H54 (cell line): Measurements from ENCODE around the gene RNF19B.
A peak's percentile ranks its signal among the peaks of the same experiment; 100 is the strongest.
"Not testable (repeated sequence)": the region's sequence is repeated elsewhere in the genome, so short reads cannot be mapped to it uniquely, and the experiment has no call there.

Experiments
- DNase-seq: peaks from one replicate; pipeline ENCODE4 v3.0.0; 2011; ENCODE audit warnings: low spot score, mixed read lengths; ENCODE audit not compliant: insufficient read length
- FAIRE-seq: peaks from 3 replicates; lab custom pipeline; 2011; peaks lifted over from hg19 to GRCh38; lab: Jason Lieb, UNC
- POLR2A ChIP-seq: IDR thresholded peaks from 2 replicates; pipeline ENCODE4 v1.6.1; 2011; ENCODE audit warnings: low read depth, mild to moderate bottlenecking, low read length

Gene RNF19B

DNA sequence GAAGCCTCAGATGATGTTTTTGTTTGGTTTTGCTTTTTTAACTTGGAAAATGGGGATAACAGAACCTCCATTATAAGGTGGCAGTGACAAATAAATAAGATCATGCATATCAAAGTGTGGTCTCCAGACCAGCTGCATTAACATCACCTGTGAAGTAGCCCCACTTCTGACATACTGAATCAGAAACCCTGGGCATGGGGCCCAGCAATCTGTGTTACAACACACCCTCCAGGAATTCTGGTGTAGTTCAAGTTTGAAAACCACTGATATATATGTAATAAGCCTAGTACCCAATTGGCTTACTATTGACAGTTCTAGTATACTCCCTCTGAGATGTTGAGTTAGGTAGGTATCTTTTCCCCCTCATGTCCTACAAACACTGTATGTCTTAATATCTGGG, 24.1 kb upstream of the RNF19B start:
- DNase-seq (no peak), FAIRE-seq (no peak)
- TF ChIP-seq POLR2A: no peak

DNA sequence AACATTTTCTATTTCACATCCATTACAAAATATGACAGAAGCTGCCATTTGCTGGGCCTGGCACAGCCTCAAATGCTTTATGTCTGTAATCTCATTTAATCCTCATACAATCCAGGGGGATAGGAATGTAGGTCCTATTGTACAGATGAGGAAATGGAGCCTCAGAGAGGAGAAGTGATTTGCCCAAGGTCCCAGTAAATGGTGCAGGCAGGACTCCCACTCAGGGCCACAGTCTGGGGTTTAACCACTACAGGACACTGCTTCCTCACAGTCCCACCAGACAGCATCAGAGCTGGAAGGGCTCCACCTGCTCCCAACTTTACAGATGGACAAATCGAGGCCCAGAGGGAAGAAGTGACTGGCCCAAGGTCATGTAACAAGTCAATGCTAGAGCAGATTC, 20.6 kb upstream of the RNF19B start:
- DNase-seq (no peak), FAIRE-seq (no peak)
- no peak for TF ChIP-seq POLR2A

DNA sequence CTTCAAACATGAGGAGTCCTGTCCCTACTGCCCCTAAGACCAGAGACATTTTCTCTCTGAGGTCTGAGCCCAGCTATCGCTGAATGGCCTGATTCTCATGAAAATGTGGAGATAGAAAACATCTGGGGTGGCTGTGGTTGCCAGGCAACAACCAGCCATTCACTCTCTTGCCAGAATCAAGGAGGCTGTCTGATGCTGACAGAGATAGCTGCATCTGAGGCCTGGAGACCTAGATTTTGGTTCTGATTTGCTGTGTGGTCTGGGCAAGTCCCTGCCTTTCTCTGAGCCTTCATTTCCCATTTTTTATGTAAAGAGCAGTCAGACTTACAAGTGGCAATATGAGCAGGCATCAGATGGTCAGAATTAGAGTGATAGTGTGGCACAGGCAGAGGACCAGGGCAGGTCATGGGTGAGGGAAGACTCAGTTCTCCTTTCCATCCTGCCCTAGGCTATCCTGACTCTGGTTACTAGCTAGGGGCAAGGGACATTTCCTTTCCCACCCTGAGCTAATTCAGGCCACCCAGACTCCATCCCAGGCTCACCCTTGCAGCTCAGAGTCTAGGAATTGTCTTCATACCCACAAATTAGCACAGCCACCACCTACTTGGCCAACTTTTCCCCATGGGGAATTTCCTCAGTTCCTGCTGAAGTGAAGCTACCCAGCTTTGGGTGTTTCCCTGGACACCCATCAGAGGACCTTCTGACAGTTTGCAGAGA, 20.0 kb upstream of the RNF19B start:
- FAIRE-seq: no peak
- no peak for DNase-seq
- no peak for TF ChIP-seq POLR2A

DNA sequence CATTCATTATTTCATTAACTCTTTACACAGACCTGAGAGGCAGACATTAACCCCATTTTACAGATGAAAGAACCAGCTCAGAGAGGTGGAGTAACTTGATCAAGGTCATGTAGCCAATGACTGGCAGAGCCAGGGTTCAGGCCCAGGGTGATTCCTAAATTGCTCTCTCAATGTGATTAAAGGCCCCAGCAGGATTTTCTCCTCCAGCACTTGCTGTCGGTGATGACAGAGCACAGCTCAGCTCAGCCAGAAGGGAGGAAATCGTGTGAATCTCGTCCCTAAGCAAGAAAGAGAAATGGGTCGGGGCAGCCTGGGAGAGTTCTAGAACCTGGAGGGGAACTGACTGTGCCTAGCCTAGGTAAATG, 19.5 kb upstream of the RNF19B start:
- FAIRE-seq (no peak), DNase-seq (no peak)
- no peak for TF ChIP-seq POLR2A

DNA sequence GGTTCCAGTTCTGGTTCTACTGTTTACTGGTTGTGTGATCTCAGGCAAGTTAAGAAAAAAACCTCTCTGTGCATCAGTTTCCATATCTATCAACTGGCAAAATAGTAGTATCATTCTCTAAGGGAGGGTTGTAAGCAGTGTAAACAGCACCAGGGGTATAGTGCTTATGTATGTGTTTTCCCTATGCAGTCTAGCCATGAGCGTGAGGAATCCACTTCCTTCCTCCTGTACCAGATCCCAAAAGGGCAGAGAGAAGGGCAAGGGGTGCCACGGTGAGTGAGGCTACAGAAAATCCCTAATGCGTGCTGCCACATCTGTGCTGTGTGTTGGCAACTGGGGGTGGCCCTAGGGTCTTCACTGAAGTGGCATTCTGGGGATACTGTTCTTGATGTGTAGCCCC, 18.4 kb upstream of the RNF19B start:
- no peak for DNase-seq
- no peak for TF ChIP-seq POLR2A
- FAIRE-seq: no peak

DNA sequence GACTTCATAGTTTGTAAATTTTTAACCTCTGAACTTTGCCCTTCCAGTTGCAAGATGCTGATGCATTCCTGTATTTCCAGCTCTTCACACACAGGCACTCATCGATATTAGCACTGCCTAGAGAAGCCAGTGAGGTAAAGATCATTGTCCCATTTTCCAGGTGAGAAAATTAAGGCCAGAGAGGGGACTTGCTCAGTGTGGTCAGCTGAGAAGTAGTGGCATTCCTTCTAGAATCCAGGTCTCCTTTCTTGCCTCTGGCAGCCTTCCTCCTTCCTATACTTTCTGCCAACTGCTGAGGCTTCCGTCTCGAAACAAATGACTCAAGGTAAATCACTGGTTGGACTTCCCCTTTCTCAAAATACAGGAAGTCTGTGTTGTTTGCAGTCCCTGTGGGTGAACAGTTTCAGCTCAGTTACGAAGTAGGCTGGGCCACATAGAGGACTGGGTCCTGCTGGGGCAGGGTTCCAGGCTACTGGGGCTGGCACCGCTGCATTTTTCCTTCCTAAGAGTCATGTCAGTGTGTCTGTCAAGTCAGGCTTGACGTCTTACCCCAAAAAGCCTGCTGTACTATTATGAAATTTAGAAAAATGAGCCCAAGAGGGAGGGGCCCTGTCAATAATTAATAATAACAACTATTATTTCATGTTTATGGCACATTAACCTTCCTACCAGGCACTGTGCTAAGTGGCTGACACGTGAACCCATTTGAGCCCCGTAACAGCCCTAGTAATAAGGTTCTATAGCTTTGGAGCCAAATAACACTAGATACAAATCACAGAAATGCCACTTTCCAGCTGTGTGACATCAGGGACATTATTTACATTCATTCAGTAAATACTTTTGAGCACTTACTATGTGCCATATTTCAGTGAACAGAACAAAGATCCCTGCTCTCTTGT, 16.6 kb upstream of the RNF19B start:
- FAIRE-seq (peak; percentile 88), DNase-seq (peak; percentile 77)
- TF ChIP-seq POLR2A: no peak

DNA sequence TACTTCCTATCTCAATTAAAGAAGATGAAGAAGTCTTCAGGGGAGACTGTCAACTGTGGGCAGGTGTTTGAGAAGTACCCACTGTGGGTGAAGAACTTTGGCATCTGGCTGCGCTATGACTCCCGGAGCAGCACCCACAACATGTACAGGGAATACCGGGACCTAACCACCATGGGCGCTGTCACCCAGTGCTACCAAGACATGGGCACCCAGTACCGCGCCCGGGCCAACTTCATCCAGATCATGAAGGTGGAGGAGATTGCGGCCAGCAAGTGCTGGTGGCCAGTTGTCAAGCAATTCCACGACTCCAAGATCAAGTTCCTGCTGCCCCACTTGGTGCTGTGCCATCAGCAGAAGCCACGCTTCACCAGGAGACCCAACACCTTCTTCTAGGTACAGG, 15.5 kb upstream of the RNF19B start:
- no peak for TF ChIP-seq POLR2A
- no peak for DNase-seq

DNA sequence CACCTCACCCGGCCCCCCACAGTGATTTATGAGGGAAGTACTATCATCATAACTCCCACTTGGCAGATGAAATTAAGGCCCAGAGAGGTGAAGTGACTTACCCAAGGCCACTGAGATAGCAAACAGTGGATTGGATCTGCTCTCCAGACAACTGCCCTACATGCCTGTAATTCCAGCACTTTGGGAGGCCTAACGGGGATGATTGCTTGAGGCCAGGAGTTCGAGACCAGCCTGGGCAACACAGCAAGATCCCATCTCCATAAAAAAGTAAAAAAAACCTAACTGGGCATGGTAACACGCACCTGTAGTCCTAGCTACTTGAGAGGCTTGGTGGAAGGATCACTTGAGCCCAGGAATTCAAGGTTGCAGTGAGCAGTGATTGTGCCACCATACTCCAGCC, 14.2 kb upstream of the RNF19B start:
- DNase-seq (no peak), FAIRE-seq (no peak)
- TF ChIP-seq POLR2A: no peak

More for the DNA sequence above, 15.5 kb upstream of the RNF19B start:
- no peak for FAIRE-seq

DNA sequence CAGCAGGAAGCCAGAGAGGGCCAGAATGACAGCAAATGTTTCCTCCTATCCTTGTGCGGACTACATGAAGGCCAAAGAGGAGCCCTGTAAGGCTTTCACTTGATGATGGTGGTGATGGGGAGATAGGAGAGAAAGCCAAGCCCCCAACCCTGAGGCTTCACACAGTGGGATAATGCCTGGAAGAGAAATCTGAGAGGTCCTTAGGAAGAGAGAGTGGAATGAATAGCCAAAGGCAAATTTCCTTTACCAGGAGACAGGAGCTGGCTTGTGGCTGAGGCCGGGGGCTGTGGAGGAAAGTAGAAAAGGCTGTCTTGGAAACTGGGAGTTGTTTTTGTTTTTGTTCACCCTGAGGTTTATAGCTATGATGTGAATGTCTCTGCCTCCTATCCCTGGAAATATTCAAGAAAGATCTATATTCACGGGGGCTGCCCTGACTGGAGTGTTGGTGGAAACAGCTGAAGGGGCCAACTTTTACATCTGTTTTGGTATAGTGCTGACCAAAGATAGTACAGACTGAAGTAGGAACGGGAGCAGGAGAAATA, 13.0 kb upstream of the RNF19B start:
- no peak for TF ChIP-seq POLR2A
- FAIRE-seq: no peak
- DNase-seq: no peak

DNA sequence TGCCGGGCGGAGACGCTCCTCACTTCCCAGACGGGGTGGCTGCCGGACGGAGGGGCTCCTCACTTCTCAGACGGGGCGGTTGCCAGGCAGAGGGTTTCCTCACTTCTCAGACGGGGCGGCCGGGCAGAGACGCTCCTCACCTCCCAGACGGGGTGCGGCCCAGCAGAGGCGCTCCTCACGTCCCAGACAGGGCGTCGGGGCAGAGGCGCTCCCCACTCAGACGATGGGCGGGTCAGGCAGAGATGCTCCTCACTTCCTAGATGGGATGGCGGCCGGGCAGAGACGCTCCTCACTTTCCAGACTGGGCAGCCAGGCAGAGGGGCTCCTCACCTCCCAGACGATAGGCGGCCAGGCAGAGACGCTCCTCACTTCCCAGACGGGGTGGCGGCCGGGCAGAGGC, 10.4 kb upstream of the RNF19B start:
- FAIRE-seq: not testable (repeated sequence)

DNA sequence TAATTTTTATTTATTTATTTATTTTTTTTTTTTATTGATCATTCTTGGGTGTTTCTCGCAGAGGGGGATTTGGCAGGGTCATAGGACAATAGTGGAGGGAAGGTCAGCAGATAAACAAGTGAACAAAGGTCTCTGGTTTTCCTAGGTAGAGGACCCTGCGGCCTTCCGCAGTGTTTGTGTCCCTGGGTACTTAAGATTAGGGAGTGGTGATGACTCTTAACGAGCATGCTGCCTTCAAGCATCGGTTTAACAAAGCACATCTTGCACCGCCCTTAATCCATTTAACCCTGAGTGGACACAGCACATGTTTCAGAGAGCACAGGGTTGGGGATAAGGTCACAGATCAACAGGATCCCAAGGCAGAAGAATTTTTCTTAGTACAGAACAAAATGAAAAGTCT, 8.8 kb upstream of the RNF19B start:
- DNase-seq, FAIRE-seq: not testable (repeated sequence)

More for the DNA sequence above, 10.4 kb upstream of the RNF19B start:
- not testable (repeated sequence) for DNase-seq

DNA sequence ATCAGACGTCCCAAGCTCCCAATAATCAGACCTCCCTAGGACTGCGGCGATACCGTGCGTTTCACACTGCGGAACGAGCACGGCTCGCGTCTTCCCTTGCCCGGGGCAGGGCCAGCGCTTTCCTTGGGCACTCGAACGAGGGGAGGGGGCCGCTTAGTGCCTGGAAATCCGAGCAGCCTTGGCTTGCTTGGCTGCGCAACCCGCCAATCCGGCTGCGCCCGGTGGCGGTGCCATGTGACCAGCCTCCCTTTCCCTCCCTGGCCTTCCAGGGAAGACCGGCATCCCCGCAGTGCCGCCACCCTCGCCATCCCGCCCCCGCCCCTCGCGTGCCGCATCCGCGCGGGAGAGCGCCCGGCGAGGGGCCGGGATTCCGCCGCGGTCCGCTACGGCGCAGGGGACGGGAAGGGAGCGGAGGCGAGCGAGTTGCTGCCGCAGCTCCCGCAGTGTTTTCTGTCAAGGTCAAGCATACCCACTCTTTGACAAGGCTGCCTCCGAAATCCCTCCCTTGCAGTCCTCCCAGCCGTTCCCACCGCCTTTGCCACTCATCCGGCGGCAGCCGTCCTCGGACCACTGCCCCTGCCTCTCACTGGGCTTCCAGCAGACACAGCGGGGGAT, 8.3 kb upstream of the RNF19B start:
- no peak for FAIRE-seq
- no peak for DNase-seq
- 0 out of 2 replicates have a peak, but pooled peaks have one; percentile 11 for TF ChIP-seq POLR2A

DNA sequence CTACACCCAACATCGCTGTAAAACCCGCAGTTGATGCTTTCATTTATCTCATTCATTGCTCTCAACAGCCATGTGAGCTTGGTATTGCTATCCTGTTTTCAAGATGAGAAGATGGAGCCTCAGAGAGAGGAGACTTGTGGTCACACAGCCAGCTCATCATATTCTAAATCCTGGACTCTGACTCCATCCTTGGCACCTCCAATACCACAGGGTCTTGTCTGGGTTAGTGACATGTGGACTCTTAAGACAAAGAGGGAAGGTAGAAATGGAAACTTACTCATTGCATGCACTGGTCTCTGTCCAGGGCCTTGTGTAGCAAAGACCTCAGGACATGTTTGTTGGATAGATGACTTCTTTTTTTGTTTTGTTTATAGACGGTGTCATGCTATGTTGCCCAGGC, 7.0 kb upstream of the RNF19B start:
- no peak for TF ChIP-seq POLR2A
- FAIRE-seq: no peak
- DNase-seq: no peak

DNA sequence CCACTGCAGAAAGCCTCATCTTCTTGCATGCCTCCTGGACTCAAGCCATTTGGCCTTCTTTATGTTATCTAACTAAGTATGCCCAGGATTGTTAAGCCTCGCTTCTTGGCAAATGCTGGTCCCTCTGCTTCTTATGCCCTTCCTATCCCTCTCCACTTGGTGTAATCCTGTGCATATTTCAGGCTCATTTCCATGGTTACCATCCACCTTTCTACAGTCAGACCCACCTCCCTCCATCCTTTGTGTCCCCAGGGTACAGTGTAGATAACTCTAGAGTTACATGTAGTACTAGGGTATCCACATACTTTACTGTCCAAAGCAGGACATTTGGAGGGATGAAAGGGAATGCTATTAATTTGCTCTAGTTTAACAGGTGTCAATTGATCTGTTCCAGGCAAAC, 6.5 kb upstream of the RNF19B start:
- no peak for TF ChIP-seq POLR2A
- DNase-seq: no peak
- no peak for FAIRE-seq
